Osteocyte (in vitro differentiated cells): ENCODE results near the gene ERGIC1. TPM values are rescaled to one million over a fixed set of nuclear protein-coding genes. Genes with fewer than 3 reads are reported as not detected.

Experiments
- DNase-seq: peaks from one replicate; pipeline ENCODE4 v3.0.0; 2021; ENCODE audit warnings: mixed read lengths; ENCODE audit not compliant: unreplicated experiment; ENCODE audit errors: extremely low spot score
- H3K27ac Mint-ChIP-seq: one replicate; pipeline ENCODE4 v1.8.0; 2021; ENCODE audit warnings: mild to moderate bottlenecking, mixed read lengths; ENCODE audit not compliant: unreplicated experiment
- H3K27me3 Mint-ChIP-seq: one replicate; pipeline ENCODE4 v1.8.0; 2021; ENCODE audit warnings: mixed read lengths; ENCODE audit not compliant: unreplicated experiment
- H3K36me3 Mint-ChIP-seq: one replicate; pipeline ENCODE4 v1.8.0; 2021; ENCODE audit warnings: mixed read lengths; ENCODE audit not compliant: unreplicated experiment
- H3K4me1 Mint-ChIP-seq: one replicate; pipeline ENCODE4 v1.8.0; 2021; ENCODE audit warnings: mixed read lengths; ENCODE audit not compliant: unreplicated experiment
- H3K4me3 Mint-ChIP-seq: one replicate; pipeline ENCODE4 v1.8.0; 2021; ENCODE audit warnings: mild to moderate bottlenecking, moderate library complexity, mixed read lengths; ENCODE audit not compliant: unreplicated experiment
- H3K9me3 Mint-ChIP-seq: one replicate; pipeline ENCODE4 v1.8.0; 2021; ENCODE audit warnings: mixed read lengths; ENCODE audit not compliant: unreplicated experiment
- CTCF ChIP-seq: fragments of 200-600 bp; sonication (generic); IDR thresholded peaks from 2 replicates; pipeline ENCODE4 v1.5.0; 2021; ENCODE audit warnings: antibody characterized with exemption, mild to moderate bottlenecking, moderate library complexity
- total RNA-seq: library from RNA; stranded (reverse); gene quantifications from 2 replicates; pipeline ENCODE4 v1.2.1, GENCODE V29; 2021

The ERGIC1 gene
- total RNA-seq, 1 donor from 2014 or later = 174 TPM

GRCh38 chr5:172789687-172790495 is 44.2 kb upstream of the ERGIC1 start:
- peak overlapping the region; percentile 80 for H3K27ac Mint-ChIP-seq
- TF ChIP-seq CTCF = no peak
- H3K4me1 Mint-ChIP-seq = peaks cover 52% of the 10 kb centered on the region
- H3K27me3 Mint-ChIP-seq = no peaks in the 10 kb centered on the region
- no peaks in the 10 kb centered on the region for H3K36me3 Mint-ChIP-seq
- no peak for DNase-seq
- no peaks in the 10 kb centered on the region for H3K9me3 Mint-ChIP-seq
- no peak overlapping the region for H3K4me3 Mint-ChIP-seq

- no peak for TF ChIP-seq CTCF
- peak overlapping the region; percentile 80 for H3K27ac Mint-ChIP-seq
- no peaks in the 10 kb centered on the region for H3K9me3 Mint-ChIP-seq
- no peaks in the 10 kb centered on the region for H3K27me3 Mint-ChIP-seq
- H3K4me3 Mint-ChIP-seq = no peak overlapping the region
- DNase-seq = no peak
- peaks cover 58% of the 10 kb centered on the region for H3K4me1 Mint-ChIP-seq
- no peaks in the 10 kb centered on the region for H3K36me3 Mint-ChIP-seq
These were observed 43.6 kb upstream of the ERGIC1 start for GRCh38 chr5:172790496-172790889.

- no peak overlapping the region for H3K27ac Mint-ChIP-seq
- DNase-seq = no peak
- no peak overlapping the region for H3K4me3 Mint-ChIP-seq
These were observed 42.8 kb upstream of the ERGIC1 start for GRCh38 chr5:172791286-172791685.

GRCh38 chr5:172791726-172792445 is 42.2 kb upstream of the ERGIC1 start:
- Mint-ChIP-seq H3K27me3 (no peaks in the 10 kb centered on the region), H3K36me3 (no peaks in the 10 kb centered on the region), H3K4me1 (peaks cover 71% of the 10 kb centered on the region), H3K9me3 (no peaks in the 10 kb centered on the region), H3K4me3 (no peak overlapping the region), H3K27ac (no peak overlapping the region)
- no peak for TF ChIP-seq CTCF
- DNase-seq = no peak

More at GRCh38 chr5:172791286-172791685, 42.8 kb upstream of the ERGIC1 start:
- no peaks in the 10 kb centered on the region for H3K27me3 Mint-ChIP-seq
- H3K4me1 Mint-ChIP-seq = peaks cover 65% of the 10 kb centered on the region
- no peaks in the 10 kb centered on the region for H3K36me3 Mint-ChIP-seq
- TF ChIP-seq CTCF = no peak
- H3K9me3 Mint-ChIP-seq = no peaks in the 10 kb centered on the region
